ENCODE results near the gene STN1.

STN1 gene

GRCh38 chr10:103872137-103872931 lies 45.6 kb downstream of the STN1 start:
- Mint-ChIP-seq H3K27me3 (no peaks in the 10 kb centered on the region), H3K36me3 (ENCODE audit: low read depth) (no peaks in the 10 kb centered on the region), H3K27ac (no peak overlapping the region), H3K4me3 (no peak overlapping the region), H3K9me3 (no peaks in the 10 kb centered on the region), H3K4me1 (ENCODE audit: low read depth) (no peaks in the 10 kb centered on the region)

GRCh38 chr10:103871006-103871405 lies 47.0 kb downstream of the STN1 start:
- H3K27me3 Mint-ChIP-seq = no peaks in the 10 kb centered on the region
- no peaks in the 10 kb centered on the region for H3K36me3 Mint-ChIP-seq (ENCODE audit: low read depth)
- no peak overlapping the region for H3K4me3 Mint-ChIP-seq
- H3K4me1 Mint-ChIP-seq (ENCODE audit: low read depth) = no peaks in the 10 kb centered on the region
- H3K9me3 Mint-ChIP-seq = no peaks in the 10 kb centered on the region
- H3K27ac Mint-ChIP-seq = no peak overlapping the region

- no peaks in the 10 kb centered on the region for H3K4me1 Mint-ChIP-seq (ENCODE audit: low read depth)
- no peak overlapping the region for H3K27ac Mint-ChIP-seq
- H3K4me3 Mint-ChIP-seq = no peak overlapping the region
- no peaks in the 10 kb centered on the region for H3K27me3 Mint-ChIP-seq
- H3K9me3 Mint-ChIP-seq = no peaks in the 10 kb centered on the region
- H3K36me3 Mint-ChIP-seq (ENCODE audit: low read depth) = no peaks in the 10 kb centered on the region
Observed at GRCh38 chr10:103870516-103870915, 47.5 kb downstream of the STN1 start.

- no peaks in the 10 kb centered on the region for H3K27me3 Mint-ChIP-seq
- no peak overlapping the region for H3K4me3 Mint-ChIP-seq
- H3K36me3 Mint-ChIP-seq (ENCODE audit: low read depth) = no peaks in the 10 kb centered on the region
- no peak overlapping the region for H3K27ac Mint-ChIP-seq
- no peaks in the 10 kb centered on the region for H3K9me3 Mint-ChIP-seq
- no peaks in the 10 kb centered on the region for H3K4me1 Mint-ChIP-seq (ENCODE audit: low read depth)
Observed at GRCh38 chr10:103869336-103869735, 48.6 kb downstream of the STN1 start.

GRCh38 chr10:103868200-103868599 lies 49.8 kb downstream of the STN1 start:
- Mint-ChIP-seq H3K4me3 (no peak overlapping the region), H3K27ac (no peak overlapping the region), H3K4me1 (ENCODE audit: low read depth) (no peaks in the 10 kb centered on the region), H3K27me3 (no peaks in the 10 kb centered on the region), H3K36me3 (ENCODE audit: low read depth) (no peaks in the 10 kb centered on the region), H3K9me3 (peaks cover 5% of the 10 kb centered on the region)

- H3K9me3 Mint-ChIP-seq = peaks cover 5% of the 10 kb centered on the region
- H3K36me3 Mint-ChIP-seq (ENCODE audit: low read depth) = no peaks in the 10 kb centered on the region
- no peaks in the 10 kb centered on the region for H3K4me1 Mint-ChIP-seq (ENCODE audit: low read depth)
- H3K27me3 Mint-ChIP-seq = peaks cover 7% of the 10 kb centered on the region
- no peak overlapping the region for H3K27ac Mint-ChIP-seq
- H3K4me3 Mint-ChIP-seq = no peak overlapping the region
Observed at GRCh38 chr10:103861505-103861904, 56.5 kb downstream of the STN1 start.

- peaks cover 18% of the 10 kb centered on the region for H3K27me3 Mint-ChIP-seq
- no peak overlapping the region for H3K27ac Mint-ChIP-seq
- no peaks in the 10 kb centered on the region for H3K36me3 Mint-ChIP-seq (ENCODE audit: low read depth)
Observed at GRCh38 chr10:103859161-103860086, 58.6 kb downstream of the STN1 start.

GRCh38 chr10:103858360-103858759 lies 59.6 kb downstream of the STN1 start:
- H3K27me3 Mint-ChIP-seq = peaks cover 28% of the 10 kb centered on the region
- H3K4me3 Mint-ChIP-seq = no peak overlapping the region
- no peaks in the 10 kb centered on the region for H3K36me3 Mint-ChIP-seq (ENCODE audit: low read depth)
- no peaks in the 10 kb centered on the region for H3K9me3 Mint-ChIP-seq
- peaks cover 13% of the 10 kb centered on the region for H3K4me1 Mint-ChIP-seq (ENCODE audit: low read depth)
- H3K27ac Mint-ChIP-seq = no peak overlapping the region

More at GRCh38 chr10:103859161-103860086, 58.6 kb downstream of the STN1 start:
- Mint-ChIP-seq H3K4me1 (ENCODE audit: low read depth) (peaks cover 8% of the 10 kb centered on the region), H3K9me3 (peaks cover 5% of the 10 kb centered on the region), H3K4me3 (no peak overlapping the region)

- Mint-ChIP-seq H3K4me1 (ENCODE audit: low read depth) (peaks cover 13% of the 10 kb centered on the region), H3K36me3 (ENCODE audit: low read depth) (no peaks in the 10 kb centered on the region), H3K27me3 (peaks cover 35% of the 10 kb centered on the region), H3K4me3 (no peak overlapping the region), H3K9me3 (no peaks in the 10 kb centered on the region), H3K27ac (no peak overlapping the region)
Observed at GRCh38 chr10:103856797-103857170, 61.2 kb downstream of the STN1 start.

- peaks cover 13% of the 10 kb centered on the region for H3K4me1 Mint-ChIP-seq (ENCODE audit: low read depth)
- no peaks in the 10 kb centered on the region for H3K36me3 Mint-ChIP-seq (ENCODE audit: low read depth)
- H3K27ac Mint-ChIP-seq = no peak overlapping the region
- H3K4me3 Mint-ChIP-seq = peak overlapping the region; percentile 54
- no peaks in the 10 kb centered on the region for H3K9me3 Mint-ChIP-seq
- H3K27me3 Mint-ChIP-seq = peaks cover 35% of the 10 kb centered on the region
Observed at GRCh38 chr10:103855852-103856796, 61.9 kb downstream of the STN1 start.

- peaks cover 13% of the 10 kb centered on the region for H3K4me1 Mint-ChIP-seq (ENCODE audit: low read depth)
- H3K27ac Mint-ChIP-seq = no peak within 1 kb of the TSS
- H3K9me3 Mint-ChIP-seq = no peaks in the 10 kb centered on the region
- peaks cover 35% of the 10 kb centered on the region for H3K27me3 Mint-ChIP-seq
- no peaks in the 10 kb centered on the region for H3K36me3 Mint-ChIP-seq (ENCODE audit: low read depth)
- peak within 1 kb of the TSS; percentile 72 for H3K4me3 Mint-ChIP-seq
Observed at GRCh38 chr10:103855424-103855823, 62.6 kb downstream of the STN1 start, which contains the start of gene SH3PXD2A. Gene SH3PXD2A, minus strand, starts transcription at chr10:103855576. Its CDS starts 310 bp downstream, at chr10:103855266.

- H3K36me3 Mint-ChIP-seq (ENCODE audit: low read depth) = no peaks in the 10 kb centered on the region
- no peak overlapping the region for H3K27ac Mint-ChIP-seq
- H3K4me1 Mint-ChIP-seq (ENCODE audit: low read depth) = peaks cover 13% of the 10 kb centered on the region
- peak overlapping the region; percentile 72 for H3K4me3 Mint-ChIP-seq
- peaks cover 35% of the 10 kb centered on the region for H3K27me3 Mint-ChIP-seq
- H3K9me3 Mint-ChIP-seq = no peaks in the 10 kb centered on the region
Observed at GRCh38 chr10:103854686-103855391, 63.1 kb downstream of the STN1 start.

GRCh38 chr10:103854265-103854685 lies 63.7 kb downstream of the STN1 start:
- Mint-ChIP-seq H3K27ac (no peak overlapping the region), H3K9me3 (no peaks in the 10 kb centered on the region), H3K4me3 (peak overlapping the region; percentile 72), H3K27me3 (peaks cover 35% of the 10 kb centered on the region), H3K4me1 (ENCODE audit: low read depth) (peaks cover 13% of the 10 kb centered on the region), H3K36me3 (ENCODE audit: low read depth) (no peaks in the 10 kb centered on the region)

Data from stimulated activated naive CD8-positive, alpha-beta T cell treated with anti-CD3 and anti-CD28 coated beads, Interleukin-15, Interleukin-2, amounts not matched to agents 100 ng/mL and 50 ng/mL, for 24 hours (primary cell).